HUES48 (cell line): ENCODE data around the gene IMMP2L.
"Not testable (repeated sequence)": the region's sequence is repeated elsewhere in the genome, so short reads cannot be mapped to it uniquely, and the experiment has no call there.

Experiments used
- H3K27ac ChIP-seq: one replicate; pipeline ENCODE4 v1.7.0; 2013; ENCODE audit warnings: low read depth, low read length, inconsistent platforms
- H3K27me3 ChIP-seq: 2 replicates; pipeline ENCODE4 v1.6.1; 2013; ENCODE audit warnings: mild to moderate bottlenecking, low read length; ENCODE audit not compliant: control insufficient read depth, insufficient read depth
- H3K36me3 ChIP-seq: 2 replicates; pipeline ENCODE4 v1.6.1; 2013; ENCODE audit warnings: low read length; ENCODE audit not compliant: control insufficient read depth, insufficient read depth
- H3K4me1 ChIP-seq: 2 replicates; pipeline ENCODE4 v1.6.1; 2013; ENCODE audit warnings: mild to moderate bottlenecking, low read length; ENCODE audit not compliant: control insufficient read depth, insufficient read depth
- H3K4me3 ChIP-seq: 2 replicates; pipeline ENCODE4 v1.5.1; 2013; ENCODE audit warnings: mild to moderate bottlenecking, low read depth, low read length
- H3K9ac ChIP-seq: 2 replicates; pipeline ENCODE4 v1.6.1; 2013; ENCODE audit warnings: mild to moderate bottlenecking, low read depth, low read length, moderate library complexity
- H3K9me3 ChIP-seq: 2 replicates; pipeline ENCODE4 v1.6.1; 2013; ENCODE audit warnings: low read length; ENCODE audit not compliant: control insufficient read depth, insufficient read depth

IMMP2L gene

GRCh38 chr7:110936665-110937064 lies 625.6 kb downstream of the IMMP2L start:
- not testable (repeated sequence) for H3K9me3 ChIP-seq, H3K4me3 ChIP-seq, H3K4me1 ChIP-seq, H3K27ac ChIP-seq, H3K9ac ChIP-seq, H3K36me3 ChIP-seq, H3K27me3 ChIP-seq

GRCh38 chr7:110929480-110930249 lies 632.6 kb downstream of the IMMP2L start:
- H3K27me3 ChIP-seq: no peaks in the 10 kb centered on the region
- H3K9me3 ChIP-seq: no peaks in the 10 kb centered on the region
- H3K36me3 ChIP-seq: no peaks in the 10 kb centered on the region
- no peaks in the 10 kb centered on the region for H3K4me1 ChIP-seq
- H3K9ac ChIP-seq: no peak overlapping the region
- H3K27ac ChIP-seq: no peak overlapping the region
- no peak overlapping the region for H3K4me3 ChIP-seq

GRCh38 chr7:110922906-110923305 lies 639.4 kb downstream of the IMMP2L start:
- Histone ChIP-seq H3K27me3 (no peaks in the 10 kb centered on the region), H3K9ac (no peak overlapping the region), H3K36me3 (no peaks in the 10 kb centered on the region), H3K4me1 (peaks cover 7% of the 10 kb centered on the region; the same call in 1 of the 2 replicates), H3K27ac (no peak overlapping the region), H3K9me3 (no peaks in the 10 kb centered on the region), H3K4me3 (no peak overlapping the region)

- H3K9ac ChIP-seq: no peak overlapping the region
- H3K36me3 ChIP-seq: no peaks in the 10 kb centered on the region
- no peaks in the 10 kb centered on the region for H3K27me3 ChIP-seq
- peaks cover 7% of the 10 kb centered on the region; the same call in 1 of the 2 replicates for H3K4me1 ChIP-seq
- H3K27ac ChIP-seq: no peak overlapping the region
- H3K4me3 ChIP-seq: no peak overlapping the region
- H3K9me3 ChIP-seq: no peaks in the 10 kb centered on the region
Measured at GRCh38 chr7:110921595-110922151, 640.6 kb downstream of the IMMP2L start.

- H3K4me3 ChIP-seq: no peak overlapping the region
Measured at GRCh38 chr7:110918949-110919548, 643.2 kb downstream of the IMMP2L start.

GRCh38 chr7:110914263-110914662 lies 648.0 kb downstream of the IMMP2L start:
- H3K27me3 ChIP-seq: no peaks in the 10 kb centered on the region
- H3K9ac ChIP-seq: no peak overlapping the region
- H3K4me1 ChIP-seq: no peaks in the 10 kb centered on the region

More at GRCh38 chr7:110918949-110919548, 643.2 kb downstream of the IMMP2L start:
- Histone ChIP-seq H3K36me3 (no peaks in the 10 kb centered on the region), H3K9ac (no peak overlapping the region), H3K4me1 (peaks cover 7% of the 10 kb centered on the region; the same call in 1 of the 2 replicates), H3K27me3 (no peaks in the 10 kb centered on the region), H3K9me3 (no peaks in the 10 kb centered on the region), H3K27ac (no peak overlapping the region)

GRCh38 chr7:110911632-110912031 lies 650.7 kb downstream of the IMMP2L start:
- Histone ChIP-seq H3K9me3 (no peaks in the 10 kb centered on the region), H3K4me3 (no peak overlapping the region), H3K27ac (no peak overlapping the region), H3K36me3 (no peaks in the 10 kb centered on the region), H3K27me3 (no peaks in the 10 kb centered on the region), H3K9ac (no peak overlapping the region), H3K4me1 (no peaks in the 10 kb centered on the region)

More at GRCh38 chr7:110914263-110914662, 648.0 kb downstream of the IMMP2L start:
- Histone ChIP-seq H3K36me3 (no peaks in the 10 kb centered on the region), H3K4me3 (no peak overlapping the region), H3K9me3 (no peaks in the 10 kb centered on the region), H3K27ac (no peak overlapping the region)

GRCh38 chr7:110909117-110909516 lies 653.2 kb downstream of the IMMP2L start:
- Histone ChIP-seq H3K27me3 (no peaks in the 10 kb centered on the region), H3K4me3 (no peak overlapping the region), H3K9ac (no peak overlapping the region), H3K27ac (no peak overlapping the region), H3K4me1 (no peaks in the 10 kb centered on the region), H3K9me3 (no peaks in the 10 kb centered on the region), H3K36me3 (no peaks in the 10 kb centered on the region)

- Histone ChIP-seq H3K9ac (no peak overlapping the region), H3K4me1 (no peaks in the 10 kb centered on the region), H3K9me3 (no peaks in the 10 kb centered on the region), H3K4me3 (no peak overlapping the region), H3K27ac (no peak overlapping the region), H3K27me3 (no peaks in the 10 kb centered on the region), H3K36me3 (no peaks in the 10 kb centered on the region)
Measured at GRCh38 chr7:110905773-110906566, 656.3 kb downstream of the IMMP2L start.

- Histone ChIP-seq H3K9me3 (no peaks in the 10 kb centered on the region), H3K9ac (no peak overlapping the region), H3K27me3 (no peaks in the 10 kb centered on the region), H3K36me3 (no peaks in the 10 kb centered on the region), H3K4me1 (no peaks in the 10 kb centered on the region; the same call in 1 of the 2 replicates), H3K27ac (no peak overlapping the region), H3K4me3 (no peak overlapping the region)
Measured at GRCh38 chr7:110898516-110898915, 663.8 kb downstream of the IMMP2L start.
